Measurements from ENCODE around the gene RASA3. TPM values are rescaled to one million over a fixed set of nuclear protein-coding genes. Genes with fewer than 3 reads are reported as not detected.

Gene RASA3
- total RNA-seq, 1 experiment from 2014 or later: 9.1 TPM

- DNase-seq (no peak), ATAC-seq (no peak)
- no TSS peak for BruUV-seq (replicated peaks)
- no peaks in the 10 kb centered on the region for H3F3A ChIP-seq (ENCODE audit: low read length, unreplicated experiment)
- no peak overlapping the region for H3K4me2 ChIP-seq (ENCODE audit: low read length)
- no peaks in the 10 kb centered on the region for H3K79me2 ChIP-seq (ENCODE audit: low read length)
- intact Hi-C loops (cut with micrococcal nuclease): no loop called here
- H3K27me3 ChIP-seq (ENCODE audit: low read length): no peaks in the 10 kb centered on the region
- H3K9ac ChIP-seq (ENCODE audit: low read length): no peak overlapping the region
- ChIA-PET CTCF (no interaction called here), POLR2A (ENCODE audit: unreplicated experiment) (no interaction called here)
- H3K9me3 ChIP-seq (ENCODE audit: low read length): no peaks in the 10 kb centered on the region
- TF ChIP-seq EZH2 (IDR thresholded peaks at IDR 0.05; ENCODE audit: low read length, unreplicated experiment) (no peak), EZH2phosphoT487 (IDR thresholded peaks at IDR 0.05; ENCODE audit: borderline replicate concordance, low read length) (no peak)
- TF ChIP-seq, protein P1, sequence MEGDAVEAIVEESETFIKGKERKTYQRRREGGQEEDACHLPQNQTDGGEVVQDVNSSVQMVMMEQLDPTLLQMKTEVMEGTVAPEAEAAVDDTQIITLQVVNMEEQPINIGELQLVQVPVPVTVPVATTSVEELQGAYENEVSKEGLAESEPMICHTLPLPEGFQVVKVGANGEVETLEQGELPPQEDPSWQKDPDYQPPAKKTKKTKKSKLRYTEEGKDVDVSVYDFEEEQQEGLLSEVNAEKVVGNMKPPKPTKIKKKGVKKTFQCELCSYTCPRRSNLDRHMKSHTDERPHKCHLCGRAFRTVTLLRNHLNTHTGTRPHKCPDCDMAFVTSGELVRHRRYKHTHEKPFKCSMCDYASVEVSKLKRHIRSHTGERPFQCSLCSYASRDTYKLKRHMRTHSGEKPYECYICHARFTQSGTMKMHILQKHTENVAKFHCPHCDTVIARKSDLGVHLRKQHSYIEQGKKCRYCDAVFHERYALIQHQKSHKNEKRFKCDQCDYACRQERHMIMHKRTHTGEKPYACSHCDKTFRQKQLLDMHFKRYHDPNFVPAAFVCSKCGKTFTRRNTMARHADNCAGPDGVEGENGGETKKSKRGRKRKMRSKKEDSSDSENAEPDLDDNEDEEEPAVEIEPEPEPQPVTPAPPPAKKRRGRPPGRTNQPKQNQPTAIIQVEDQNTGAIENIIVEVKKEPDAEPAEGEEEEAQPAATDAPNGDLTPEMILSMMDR (conservative IDR thresholded peaks at IDR 0.05; ENCODE audit: low read depth, low read length): no peak
- H4K20me1 ChIP-seq (ENCODE audit: low read length): no peaks in the 10 kb centered on the region
- H3K9me2 ChIP-seq (replicated peaks; ENCODE audit: low read length): no peaks in the 10 kb centered on the region
- H3K4me1 ChIP-seq (ENCODE audit: insufficient read depth, low read length): peaks cover 21% of the 10 kb centered on the region
- H3K36me3 ChIP-seq (ENCODE audit: low read depth, low read length): peaks cover 4% of the 10 kb centered on the region; the same call in 1 of the 2 replicates
- no peak overlapping the region for H3K4me3 ChIP-seq (ENCODE audit: low read length)
- no peak overlapping the region for H3K27ac ChIP-seq (ENCODE audit: low read length)
- no peak overlapping the region for H2AFZ ChIP-seq (ENCODE audit: low read length)
These were observed 163.0 kb downstream of the RASA3 start for GRCh38 chr13:113969311-113969972.

DNA sequence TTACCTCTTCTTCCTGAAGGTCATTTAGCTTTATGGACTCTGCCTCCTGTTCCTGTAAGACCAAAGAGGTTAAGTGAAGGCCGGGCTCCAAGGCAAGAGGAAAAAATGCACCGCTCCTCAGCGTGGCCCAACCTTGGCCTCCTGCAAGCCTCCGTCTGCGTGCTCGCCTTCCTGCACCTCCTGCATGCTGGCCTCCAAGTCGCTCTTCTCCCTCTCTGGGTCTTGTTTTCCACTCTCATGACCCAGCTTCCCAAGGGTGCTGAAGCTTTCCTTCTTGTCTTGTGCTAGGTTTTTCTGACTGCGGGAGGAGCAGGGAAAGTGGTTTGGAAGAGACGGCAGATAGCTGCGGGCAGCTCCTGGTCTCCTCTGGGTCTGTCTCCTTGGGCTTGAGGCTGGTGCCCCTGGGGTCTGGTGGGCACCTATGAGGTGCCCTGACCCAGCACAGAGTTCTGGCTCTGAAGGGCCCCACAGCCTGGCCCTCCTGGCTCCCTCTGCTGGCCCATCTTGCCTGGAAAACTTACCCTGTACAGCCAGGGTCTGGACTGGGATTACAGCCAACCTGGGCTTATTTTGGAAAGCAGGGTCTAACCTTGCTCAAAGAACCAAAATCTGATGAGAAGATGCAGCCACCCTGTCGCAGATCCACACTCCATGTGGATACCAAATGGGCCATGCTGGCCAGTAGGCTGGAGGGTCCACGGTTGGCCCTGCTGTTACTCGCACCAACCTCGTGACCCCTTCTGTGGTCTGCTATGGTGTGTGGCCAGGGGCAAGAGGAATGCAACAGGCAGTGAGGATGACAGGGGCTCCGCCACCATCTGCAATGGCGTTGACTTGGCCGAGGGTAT is 163.7 kb downstream of the RASA3 start:
- H3K4me1 ChIP-seq (ENCODE audit: insufficient read depth, low read length): peaks cover 21% of the 10 kb centered on the region
- ATAC-seq (no peak), DNase-seq (no peak)
- no peak overlapping the region for H3K4me3 ChIP-seq (ENCODE audit: low read length)
- no peak overlapping the region for H3K27ac ChIP-seq (ENCODE audit: low read length)
- no peak overlapping the region for H3K4me2 ChIP-seq (ENCODE audit: low read length)
- TF ChIP-seq EZH2 (IDR thresholded peaks at IDR 0.05; ENCODE audit: low read length, unreplicated experiment) (no peak), EZH2phosphoT487 (IDR thresholded peaks at IDR 0.05; ENCODE audit: borderline replicate concordance, low read length) (no peak)
- TF ChIP-seq, protein P1 (conservative IDR thresholded peaks at IDR 0.05; ENCODE audit: low read depth, low read length): no peak
- CTCF ChIA-PET: no interaction called here
- no peaks in the 10 kb centered on the region for H3K9me3 ChIP-seq (ENCODE audit: low read length)
- H3K79me2 ChIP-seq (ENCODE audit: low read length): no peaks in the 10 kb centered on the region
- POLR2A ChIA-PET (ENCODE audit: unreplicated experiment): no interaction called here
- H3K36me3 ChIP-seq (ENCODE audit: low read depth, low read length): peaks cover 4% of the 10 kb centered on the region; the same call in 1 of the 2 replicates
- H3F3A ChIP-seq (ENCODE audit: low read length, unreplicated experiment): no peaks in the 10 kb centered on the region
- no peaks in the 10 kb centered on the region for H3K27me3 ChIP-seq (ENCODE audit: low read length)
- H2AFZ ChIP-seq (ENCODE audit: low read length): no peak overlapping the region
- H3K9me2 ChIP-seq (replicated peaks; ENCODE audit: low read length): no peaks in the 10 kb centered on the region
- intact Hi-C loops (cut with micrococcal nuclease): no loop called here
- H3K9ac ChIP-seq (ENCODE audit: low read length): no peak overlapping the region
- no TSS peak for BruUV-seq (replicated peaks)
- no peaks in the 10 kb centered on the region for H4K20me1 ChIP-seq (ENCODE audit: low read length)
